ENCODE measurements around the gene TRAPPC1. TPM values are rescaled to one million over a fixed set of nuclear protein-coding genes. Genes with fewer than 3 reads are reported as not detected.

TRAPPC1 gene
- total RNA-seq, 2 donors from 2014 or later: 14.6 to 36.1 TPM

- Histone ChIP-seq H3K27ac (no peak overlapping the region), H3K27me3 (replicated peaks; ENCODE audit: insufficient read depth) (no peaks in the 10 kb centered on the region), H3K4me1 (ENCODE audit: control insufficient read depth in 1 of 2, low read depth in 2 of 2) (no peaks in the 10 kb centered on the region), H3K36me3 (peaks cover 51% of the 10 kb centered on the region), H3K9me3 (no peaks in the 10 kb centered on the region), H3K4me3 (no peak overlapping the region)
- DNase-seq (ENCODE audit: low spot score): no peak
- no peak for ATAC-seq (ENCODE audit: insufficient number of reproducible peaks, low FRiP score, low read depth)
- no peak for TF ChIP-seq CTCF (IDR thresholded peaks at IDR 0.05)
Measured at GRCh38 chr17:7947651-7948050, 15.9 kb upstream of the TRAPPC1 start.

GRCh38 chr17:7946441-7946840 is 14.7 kb upstream of the TRAPPC1 start:
- H3K27ac ChIP-seq: no peak overlapping the region
- peaks cover 51% of the 10 kb centered on the region for H3K36me3 ChIP-seq
- no peaks in the 10 kb centered on the region for H3K27me3 ChIP-seq (replicated peaks; ENCODE audit: insufficient read depth)
- ATAC-seq (ENCODE audit: insufficient number of reproducible peaks, low FRiP score, low read depth) (no peak), DNase-seq (ENCODE audit: low spot score) (no peak)
- no peak overlapping the region for H3K4me3 ChIP-seq
- no peaks in the 10 kb centered on the region for H3K4me1 ChIP-seq (ENCODE audit: control insufficient read depth in 1 of 2, low read depth in 2 of 2)
- H3K9me3 ChIP-seq: no peaks in the 10 kb centered on the region
- TF ChIP-seq CTCF (IDR thresholded peaks at IDR 0.05): no peak

GRCh38 chr17:7945651-7946050 is 13.9 kb upstream of the TRAPPC1 start:
- no peak overlapping the region for H3K27ac ChIP-seq
- no peaks in the 10 kb centered on the region for H3K27me3 ChIP-seq (replicated peaks; ENCODE audit: insufficient read depth)
- H3K4me1 ChIP-seq (ENCODE audit: control insufficient read depth in 1 of 2, low read depth in 2 of 2): no peaks in the 10 kb centered on the region
- ATAC-seq (ENCODE audit: insufficient number of reproducible peaks, low FRiP score, low read depth) (no peak), DNase-seq (ENCODE audit: low spot score) (no peak)
- H3K36me3 ChIP-seq: peaks cover 55% of the 10 kb centered on the region
- no peak overlapping the region for H3K4me3 ChIP-seq
- TF ChIP-seq CTCF (IDR thresholded peaks at IDR 0.05): no peak
- no peaks in the 10 kb centered on the region for H3K9me3 ChIP-seq

- Histone ChIP-seq H3K9me3 (no peaks in the 10 kb centered on the region), H3K4me3 (no peak overlapping the region), H3K36me3 (peaks cover 63% of the 10 kb centered on the region), H3K27ac (no peak overlapping the region), H3K27me3 (replicated peaks; ENCODE audit: insufficient read depth) (no peaks in the 10 kb centered on the region), H3K4me1 (ENCODE audit: control insufficient read depth in 1 of 2, low read depth in 2 of 2) (no peaks in the 10 kb centered on the region)
- DNase-seq (ENCODE audit: low spot score) (no peak), ATAC-seq (ENCODE audit: insufficient number of reproducible peaks, low FRiP score, low read depth) (no peak)
- no peak for TF ChIP-seq CTCF (IDR thresholded peaks at IDR 0.05)
Measured at GRCh38 chr17:7944326-7944725, 12.6 kb upstream of the TRAPPC1 start.

- ATAC-seq (ENCODE audit: insufficient number of reproducible peaks, low FRiP score, low read depth) (no peak), DNase-seq (ENCODE audit: low spot score) (no peak)
- Histone ChIP-seq H3K36me3 (peaks cover 65% of the 10 kb centered on the region), H3K27me3 (replicated peaks; ENCODE audit: insufficient read depth) (no peaks in the 10 kb centered on the region), H3K4me1 (ENCODE audit: control insufficient read depth in 1 of 2, low read depth in 2 of 2) (no peaks in the 10 kb centered on the region), H3K9me3 (no peaks in the 10 kb centered on the region), H3K27ac (no peak overlapping the region), H3K4me3 (no peak overlapping the region)
- TF ChIP-seq CTCF (IDR thresholded peaks at IDR 0.05): no peak
Measured at GRCh38 chr17:7943291-7943690, 11.5 kb upstream of the TRAPPC1 start.

Measured in thoracic aorta (tissue), 2 donors.